ENCODE data around the gene PIK3AP1. TPM values are rescaled to one million over a fixed set of nuclear protein-coding genes. Genes with fewer than 3 reads are reported as not detected.

The PIK3AP1 gene
- total RNA-seq, 1 donor from 2014 or later, result 6.7 TPM

DNA sequence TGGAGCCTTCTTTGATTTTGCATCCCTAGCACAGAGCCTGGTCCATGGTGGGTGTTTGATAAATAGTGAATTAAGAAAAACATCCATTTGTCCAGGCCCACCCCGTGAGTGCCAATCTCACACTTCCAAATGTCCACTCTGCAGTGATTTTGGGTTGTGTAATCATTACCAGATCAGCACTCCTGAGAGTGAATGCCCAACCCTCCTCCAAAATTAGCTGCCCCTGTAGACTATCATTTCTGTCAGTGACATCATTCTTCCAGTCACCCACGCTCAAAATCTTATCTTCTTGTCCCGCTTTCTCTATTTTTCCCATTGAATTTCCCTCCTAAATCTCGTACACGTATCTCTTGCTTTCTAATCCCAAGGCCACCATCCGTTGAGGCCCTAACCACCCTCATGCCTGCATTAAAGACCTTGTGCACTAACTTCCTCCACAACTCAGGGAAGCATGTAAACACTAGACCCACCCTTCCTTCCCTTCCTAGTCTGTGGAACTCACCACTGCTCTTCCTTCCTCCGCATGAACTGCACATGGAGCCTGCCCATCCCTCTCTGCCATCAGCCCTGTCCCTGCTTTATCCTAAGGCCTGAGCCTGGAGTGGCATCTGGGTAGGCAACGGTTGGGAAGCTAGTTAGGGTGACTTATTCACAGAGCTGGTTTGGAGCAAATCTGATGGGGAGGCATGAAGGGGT is 32.8 kb downstream of the PIK3AP1 start:
- TF ChIP-seq EZH2 (IDR thresholded peaks at IDR 0.05; ENCODE audit: insufficient read depth, low read length), result no peak
- TF ChIP-seq CTCF (IDR thresholded peaks at IDR 0.05; ENCODE audit: insufficient read depth, low read depth, low read length), result no peak
- H3K27ac Mint-ChIP-seq (ENCODE audit: unreplicated experiment), result no peak overlapping the region

DNA sequence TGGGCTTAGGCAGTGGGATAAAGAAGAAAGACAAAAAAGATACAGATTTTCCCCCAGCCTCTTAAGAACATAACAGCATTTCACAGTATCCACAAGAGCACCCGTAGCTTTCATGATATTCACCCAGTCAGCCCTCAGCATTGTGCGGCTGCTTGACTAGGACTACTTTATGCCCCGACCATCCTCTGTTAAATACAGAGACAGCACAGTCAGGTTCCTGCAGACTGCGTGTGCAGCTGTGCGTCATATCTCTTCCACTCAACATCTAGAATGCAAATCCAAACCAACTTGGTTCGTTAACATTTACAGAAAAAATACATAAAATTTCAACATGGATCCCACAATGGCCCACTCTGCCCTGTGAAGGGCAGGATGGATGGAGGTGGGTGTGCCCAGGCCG is 33.8 kb downstream of the PIK3AP1 start:
- Mint-ChIP-seq H3K36me3 (ENCODE audit: low read depth, unreplicated experiment) (no peaks in the 10 kb centered on the region), H3K9me3 (ENCODE audit: unreplicated experiment) (no peaks in the 10 kb centered on the region), H3K4me3 (ENCODE audit: unreplicated experiment) (no peak overlapping the region), H3K27me3 (ENCODE audit: low read depth, unreplicated experiment) (no peaks in the 10 kb centered on the region), H3K27ac (ENCODE audit: unreplicated experiment) (no peak overlapping the region), H3K4me1 (ENCODE audit: low read depth, unreplicated experiment) (peaks cover 15% of the 10 kb centered on the region)
- FAIRE-seq, result no peak
- Histone ChIP-seq H2AFZ (ENCODE audit: low read depth, low read length) (no peak overlapping the region), H3K4me1 (ENCODE audit: insufficient read depth, low read length) (no peaks in the 10 kb centered on the region), H3K27me3 (ENCODE audit: insufficient read depth, low read length) (no peaks in the 10 kb centered on the region), H3K9ac (ENCODE audit: low read length) (no peak overlapping the region), H3K4me2 (ENCODE audit: low read length) (no peak overlapping the region), H3K27ac (ENCODE audit: low read depth, low read length) (no peak overlapping the region), H3K4me3 (ENCODE audit: insufficient read depth, low read depth, low read length) (no peak overlapping the region), H3K9me3 (ENCODE audit: insufficient read depth, low read depth, low read length) (no peaks in the 10 kb centered on the region), H4K20me1 (ENCODE audit: insufficient read depth, low read length) (no peaks in the 10 kb centered on the region), H3K36me3 (ENCODE audit: insufficient read depth, low read length) (no peaks in the 10 kb centered on the region), H3K79me2 (ENCODE audit: insufficient read depth, low read length) (no peaks in the 10 kb centered on the region)
- DNase-seq (ENCODE audit: low read depth), result no peak
- no peak for TF ChIP-seq CTCF (IDR thresholded peaks at IDR 0.05; ENCODE audit: insufficient read depth, low read depth, low read length)
- TF ChIP-seq EZH2 (IDR thresholded peaks at IDR 0.05; ENCODE audit: insufficient read depth, low read length), result no peak

More for the DNA sequence above, 32.8 kb downstream of the PIK3AP1 start:
- no peak overlapping the region for H2AFZ ChIP-seq (ENCODE audit: low read depth, low read length)
- no peaks in the 10 kb centered on the region for H3K79me2 ChIP-seq (ENCODE audit: insufficient read depth, low read length)
- no peaks in the 10 kb centered on the region for H3K9me3 Mint-ChIP-seq (ENCODE audit: unreplicated experiment)
- no peak for FAIRE-seq
- H3K4me3 Mint-ChIP-seq (ENCODE audit: unreplicated experiment), result no peak overlapping the region
- H3K4me1 ChIP-seq (ENCODE audit: insufficient read depth, low read length), result no peaks in the 10 kb centered on the region
- no peak overlapping the region for H3K4me2 ChIP-seq (ENCODE audit: low read length)
- H3K27me3 ChIP-seq (ENCODE audit: insufficient read depth, low read length), result no peaks in the 10 kb centered on the region
- peaks cover 16% of the 10 kb centered on the region for H3K4me1 Mint-ChIP-seq (ENCODE audit: low read depth, unreplicated experiment)
- DNase-seq (ENCODE audit: low read depth), result no peak
- H3K36me3 ChIP-seq (ENCODE audit: insufficient read depth, low read length), result no peaks in the 10 kb centered on the region
- H3K27me3 Mint-ChIP-seq (ENCODE audit: low read depth, unreplicated experiment), result no peaks in the 10 kb centered on the region
- no peaks in the 10 kb centered on the region for H3K36me3 Mint-ChIP-seq (ENCODE audit: low read depth, unreplicated experiment)
- H3K9me3 ChIP-seq (ENCODE audit: insufficient read depth, low read depth, low read length), result no peaks in the 10 kb centered on the region
- H3K4me3 ChIP-seq (ENCODE audit: insufficient read depth, low read depth, low read length), result no peak overlapping the region
- H4K20me1 ChIP-seq (ENCODE audit: insufficient read depth, low read length), result no peaks in the 10 kb centered on the region
- H3K27ac ChIP-seq (ENCODE audit: low read depth, low read length), result no peak overlapping the region
- no peak overlapping the region for H3K9ac ChIP-seq (ENCODE audit: low read length)

DNA sequence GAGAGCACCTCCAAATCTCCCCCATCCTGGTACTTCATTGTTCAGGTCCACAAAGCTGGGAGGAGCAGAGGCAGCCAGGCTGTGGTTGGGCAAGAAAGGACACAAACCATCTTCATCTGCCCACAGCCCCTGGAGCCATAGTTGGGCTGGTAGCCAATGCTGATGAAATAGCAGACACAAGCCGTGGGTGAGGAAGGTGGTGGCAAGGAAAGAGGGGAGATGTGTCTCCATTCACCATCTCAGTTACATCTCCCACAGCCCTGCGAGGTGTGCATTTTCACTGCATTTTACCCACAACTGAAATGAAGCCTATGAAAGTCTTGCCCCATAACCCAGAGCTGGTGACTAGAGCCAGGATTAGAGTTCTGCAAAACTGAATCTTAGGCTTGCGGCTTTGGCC is 35.0 kb downstream of the PIK3AP1 start:
- no peaks in the 10 kb centered on the region for H3K36me3 ChIP-seq (ENCODE audit: insufficient read depth, low read length)
- no peak overlapping the region for H3K27ac Mint-ChIP-seq (ENCODE audit: unreplicated experiment)
- H3K27ac ChIP-seq (ENCODE audit: low read depth, low read length), result no peak overlapping the region
- H4K20me1 ChIP-seq (ENCODE audit: insufficient read depth, low read length), result no peaks in the 10 kb centered on the region
- no peak for FAIRE-seq
- no peak overlapping the region for H3K4me3 ChIP-seq (ENCODE audit: insufficient read depth, low read depth, low read length)
- H3K79me2 ChIP-seq (ENCODE audit: insufficient read depth, low read length), result no peaks in the 10 kb centered on the region
- no peak overlapping the region for H3K4me2 ChIP-seq (ENCODE audit: low read length)
- H3K9ac ChIP-seq (ENCODE audit: low read length), result no peak overlapping the region
- H3K27me3 Mint-ChIP-seq (ENCODE audit: low read depth, unreplicated experiment), result no peaks in the 10 kb centered on the region
- H3K9me3 Mint-ChIP-seq (ENCODE audit: unreplicated experiment), result no peaks in the 10 kb centered on the region
- no peaks in the 10 kb centered on the region for H3K27me3 ChIP-seq (ENCODE audit: insufficient read depth, low read length)
- TF ChIP-seq CTCF (IDR thresholded peaks at IDR 0.05; ENCODE audit: insufficient read depth, low read depth, low read length), result no peak
- no peak for TF ChIP-seq EZH2 (IDR thresholded peaks at IDR 0.05; ENCODE audit: insufficient read depth, low read length)
- no peaks in the 10 kb centered on the region for H3K4me1 ChIP-seq (ENCODE audit: insufficient read depth, low read length)
- no peaks in the 10 kb centered on the region for H3K9me3 ChIP-seq (ENCODE audit: insufficient read depth, low read depth, low read length)
- no peak overlapping the region for H3K4me3 Mint-ChIP-seq (ENCODE audit: unreplicated experiment)
- H3K4me1 Mint-ChIP-seq (ENCODE audit: low read depth, unreplicated experiment), result peaks cover 7% of the 10 kb centered on the region
- H3K36me3 Mint-ChIP-seq (ENCODE audit: low read depth, unreplicated experiment), result no peaks in the 10 kb centered on the region
- H2AFZ ChIP-seq (ENCODE audit: low read depth, low read length), result no peak overlapping the region
- DNase-seq (ENCODE audit: low read depth), result no peak

Measured in astrocyte (in vitro differentiated cells and primary cell).